K562 (cell line): ENCODE data around the gene KRTAP10-4. TPM values are rescaled to one million over a fixed set of nuclear protein-coding genes. Genes with fewer than 3 reads are reported as not detected.

ENCODE experiments used
- ATF7 ChIP-seq: fragments of 450-650 bp; IDR thresholded peaks from 2 replicates; pipeline ENCODE4 v1.7.1; 2014; ENCODE audit warnings: mild to moderate bottlenecking, moderate library complexity
- CHD4 ChIP-seq: fragments of 200-600 bp; sonication (generic); IDR thresholded peaks from 3 replicates; pipeline ENCODE4 v1.6.1; 2012; ENCODE audit warnings: low read depth, mild to moderate bottlenecking, mixed read lengths, low read length, inconsistent platforms; ENCODE audit not compliant: insufficient read depth, insufficient replicate concordance, poor library complexity, severe bottlenecking
- FOXK2 ChIP-seq, 2 experiments: fragments of 450-650 bp; IDR thresholded peaks in 1 of 2; conservative IDR thresholded peaks in 1 of 2; 2 replicates each; pipeline ENCODE4 v1.6.1; 2016; ENCODE audit warnings: low read depth in 2 of 2, mild to moderate bottlenecking in 1 of 2
- GATA2 ChIP-seq: sonication (generic); formaldehyde crosslinking; IDR thresholded peaks from 2 replicates; pipeline ENCODE4 v1.4.0; 2020; ENCODE audit warnings: mild to moderate bottlenecking, missing genetic modification reagents
- GATAD2B ChIP-seq: fragments of 450-650 bp; IDR thresholded peaks from 2 replicates; pipeline ENCODE4 v1.6.1; 2017; ENCODE audit warnings: mild to moderate bottlenecking, borderline replicate concordance
- ILF3 ChIP-seq: fragments of 450-650 bp; IDR thresholded peaks from 2 replicates; pipeline ENCODE4 v1.6.1; 2018; ENCODE audit warnings: antibody characterized with exemption, mild to moderate bottlenecking, moderate library complexity, borderline replicate concordance
- L3MBTL2 ChIP-seq: fragments of 450-650 bp; IDR thresholded peaks from 2 replicates; pipeline ENCODE4 v1.6.1; 2016; ENCODE audit warnings: mild to moderate bottlenecking, moderate library complexity
- MEIS2 ChIP-seq: fragments of 450-650 bp; IDR thresholded peaks from 2 replicates; pipeline ENCODE4 v1.6.1; 2014; ENCODE audit warnings: mild to moderate bottlenecking; ENCODE audit not compliant: partially characterized antibody
- PBX2 ChIP-seq, 2 experiments: IDR thresholded peaks in 1 of 2; conservative IDR thresholded peaks in 1 of 2; 2 replicates each; pipeline ENCODE4 v1.6.1; 2016; ENCODE audit warnings: low read depth in 2 of 2, mild to moderate bottlenecking in 1 of 2, missing compliant biosample characterization in 1 of 2, missing genetic modification characterization in 1 of 2, moderate library complexity in 1 of 2
- SAFB ChIP-seq: fragments of 200-400 bp; formaldehyde crosslinking; IDR thresholded peaks from 2 replicates; pipeline ENCODE4 v1.6.1; 2017; ENCODE audit warnings: low read depth, low read length, borderline replicate concordance
- SLC30A9 ChIP-seq: fragments of 250-450 bp; sonication (Bioruptor Pico); IDR thresholded peaks from 2 replicates; pipeline ENCODE4 v1.8.0; 2022; ENCODE audit warnings: mild to moderate bottlenecking, moderate library complexity
- TEAD2 ChIP-seq: fragments of 450-650 bp; IDR thresholded peaks from 2 replicates; pipeline ENCODE4 v1.6.1; 2016; ENCODE audit warnings: missing genetic modification characterization, control low read depth, missing compliant biosample characterization
- TFAM ChIP-seq: fragments of 250-450 bp; sonication (Bioruptor Pico); conservative IDR thresholded peaks from 2 replicates; pipeline ENCODE4 v1.5.0; 2021; ENCODE audit warnings: mild to moderate bottlenecking, moderate library complexity
- ZNF12 ChIP-seq: sonication (generic); formaldehyde crosslinking; IDR thresholded peaks from 2 replicates; pipeline ENCODE4 v1.4.0; 2020; ENCODE audit warnings: mild to moderate bottlenecking, missing genetic modification reagents
- ZNF318 ChIP-seq, 2 experiments: fragments of 450-650 bp; IDR thresholded peaks; 2 replicates each; pipeline ENCODE4 v1.6.1; 2016; ENCODE audit warnings: mild to moderate bottlenecking in 2 of 2, borderline replicate concordance in 1 of 2, low read depth in 1 of 2, moderate library complexity in 1 of 2
- ZNF436 ChIP-seq: fragments of 250-450, 450-650 bp; sonication (Bioruptor Pico); formaldehyde crosslinking; IDR thresholded peaks from 2 replicates; pipeline ENCODE4 v1.7.0; 2020; ENCODE audit warnings: mild to moderate bottlenecking
- ZNF75A ChIP-seq: fragments of 450-650 bp; formaldehyde crosslinking; IDR thresholded peaks from 2 replicates; pipeline ENCODE4 v1.4.0; 2020; ENCODE audit warnings: mild to moderate bottlenecking
- ZZZ3 ChIP-seq: fragments of 450-650 bp; IDR thresholded peaks from 2 replicates; pipeline ENCODE4 v1.6.1; 2016; ENCODE audit warnings: antibody characterized with exemption, mild to moderate bottlenecking, moderate library complexity
- polyA plus RNA-seq, 8 experiments: library from polyadenylated mRNA; depleted of rRNA in 4 of 8; stranded (reverse) in 5 of 8; unstranded in 3 of 8; fragments of >200 nt; fragmentation: Nextera tagmentation in 2 of 8; fragmentation: Illumina TruSeq in 1 of 8; extraction: Ambion mirVana in 2 of 8; extraction: Trizol in 1 of 8; gene quantifications; 2 replicates each; pipeline versions ENCODE4 v1.2.1 to v1.2.3, GENCODE V29; 2011 to 2014; ENCODE audit warnings: inconsistent platforms in 1 of 8, missing spikeins in 1 of 8
- total RNA-seq, 7 experiments: library from RNA; depleted of rRNA in 6 of 7; stranded (reverse); fragments of >200 nt in 6 of 7; fragmentation: Illumina TruSeq in 2 of 7; extraction: Trizol in 2 of 7; gene quantifications; 2 replicates each; pipeline versions ENCODE4 v1.2.1 to v1.2.3, GENCODE V29; 2011 to 2021; ENCODE audit warnings: low replicate concordance in 1 of 7

The KRTAP10-4 gene
- total and polyA plus RNA-seq, 9 of the 15 experiments (the other 6 are each of a cell fraction or from before 2014, with no cell fraction given): not detected

GRCh38 chr21:44582055-44582454 is 8.5 kb downstream of the KRTAP10-4 start (continued):
- TF ChIP-seq ZNF318 (IDR thresholded peaks at IDR 0.05; ENCODE audit: borderline replicate concordance in 1 of 2, low read depth in 1 of 2) (peak in 1 of 2 experiments; percentile 82; a peak in 1 of 4 replicates), L3MBTL2 (peak; percentile 68), TFAM (CRISPR knock-in tag) (no peak), ZNF12 (CRISPR knock-in tag) (no peak), SLC30A9 (CRISPR knock-in tag) (no peak), GATAD2B (no peak), GATA2 (CRISPR knock-in tag) (peak; percentile 46), ZZZ3 (no peak), ZNF436 (CRISPR knock-in tag) (no peak), FOXK2 (conservative IDR thresholded peaks at IDR 0.05 in 1 of 2, IDR thresholded peaks at IDR 0.05 in 1 of 2; ENCODE audit: low read depth in 2 of 2) (no peak), ATF7 (peak; percentile 99), ZNF75A (no peak), CHD4 (no peak), TEAD2 (tag) (no peak), SAFB (no peak), MEIS2 (peak; percentile 83), ILF3 (no peak), PBX2 (CRISPR knock-in tag; IDR thresholded peaks at IDR 0.05; ENCODE audit: low read depth) (no peak), PBX2 (tag; conservative IDR thresholded peaks at IDR 0.05; ENCODE audit: low read depth) (peak; percentile 86)
